Neuronal stem cell (in vitro differentiated cells): ENCODE results near the gene TSR3.

Experiments
- DNase-seq: peaks from one replicate; pipeline ENCODE4 v3.0.0-alpha.2; 2013; ENCODE audit warnings: low spot score
- H2AFZ ChIP-seq: one replicate; pipeline ENCODE4 v1.6.1; 2013; ENCODE audit warnings: mild to moderate bottlenecking, low read length, inconsistent platforms
- H2AK5ac ChIP-seq: 2 replicates; pipeline ENCODE4 v1.6.1; 2013; ENCODE audit warnings: low read depth, mild to moderate bottlenecking, inconsistent platforms, low read length, moderate library complexity, mixed read lengths
- H2BK120ac ChIP-seq: 2 replicates; pipeline ENCODE4 v1.6.1; 2013; ENCODE audit warnings: low read depth, mild to moderate bottlenecking, inconsistent platforms, low read length, moderate library complexity, mixed read lengths
- H2BK12ac ChIP-seq: one replicate; pipeline ENCODE4 v1.6.1; 2013; ENCODE audit warnings: low read length, inconsistent platforms
- H2BK15ac ChIP-seq: 2 replicates; pipeline ENCODE4 v1.6.1; 2013; ENCODE audit warnings: mild to moderate bottlenecking, low read length, inconsistent platforms, mixed read lengths
- H2BK5ac ChIP-seq: one replicate; pipeline ENCODE4 v1.6.1; 2013; ENCODE audit warnings: inconsistent platforms, mild to moderate bottlenecking, low read length, moderate library complexity
- H3K14ac ChIP-seq: one replicate; pipeline ENCODE4 v1.6.1; 2013; ENCODE audit warnings: low read length, inconsistent platforms
- H3K18ac ChIP-seq: 2 replicates; pipeline ENCODE4 v1.6.1; 2013; ENCODE audit warnings: low read length, inconsistent platforms
- H3K23ac ChIP-seq: 2 replicates; pipeline ENCODE4 v1.6.1; 2013; ENCODE audit warnings: low read depth, mild to moderate bottlenecking, mixed read lengths, low read length, inconsistent platforms; ENCODE audit not compliant: poor library complexity
- H3K27ac ChIP-seq: replicated peaks from 3 replicates; pipeline ENCODE4 v1.5.1; 2013; ENCODE audit warnings: low read length, inconsistent platforms
- H3K27me3 ChIP-seq, 3 experiments: 2 replicates each; pipeline ENCODE4 v1.6.1; 2013; ENCODE audit warnings: low read length in 3 of 3, mild to moderate bottlenecking in 2 of 3, inconsistent platforms in 1 of 3, low read depth in 1 of 3, mixed read lengths in 1 of 3, moderate library complexity in 1 of 3; ENCODE audit not compliant: control insufficient read depth in 3 of 3, insufficient read depth in 3 of 3
- H3K36me3 ChIP-seq, 2 donors: replicated peaks in 1 of 2; 2 replicates each; pipeline ENCODE4 v1.6.1; 2013; ENCODE audit warnings: low read length in 2 of 2; ENCODE audit not compliant: control insufficient read depth in 2 of 2, insufficient read depth in 2 of 2
- H3K4ac ChIP-seq: 2 replicates; pipeline ENCODE4 v1.6.1; 2013; ENCODE audit warnings: inconsistent platforms, mild to moderate bottlenecking, low read length, moderate library complexity
- H3K4me1 ChIP-seq, 2 donors: 1 replicate in 1 of 2; 2 replicates in 1 of 2; pipeline ENCODE4 v1.6.1; 2013; ENCODE audit warnings: low read length in 2 of 2, low read depth in 1 of 2; ENCODE audit not compliant: control insufficient read depth in 2 of 2, insufficient read depth in 1 of 2
- H3K4me2 ChIP-seq: one replicate; pipeline ENCODE4 v1.6.1; 2013; ENCODE audit warnings: mild to moderate bottlenecking, low read length, inconsistent platforms; ENCODE audit not compliant: insufficient read depth, poor library complexity, severe bottlenecking
- H3K4me3 ChIP-seq, 2 donors: 2 replicates each; pipeline ENCODE4 v1.5.1; 2013; ENCODE audit warnings: low read length in 2 of 2, mild to moderate bottlenecking in 2 of 2, inconsistent platforms in 1 of 2, moderate library complexity in 1 of 2
- H3K79me1 ChIP-seq: one replicate; pipeline ENCODE4 v1.6.1; 2013; ENCODE audit warnings: low read depth, mild to moderate bottlenecking, inconsistent platforms, low read length, moderate library complexity
- H3K9ac ChIP-seq: one replicate; pipeline ENCODE4 v1.6.1; 2013; ENCODE audit warnings: mild to moderate bottlenecking, low read depth, low read length, inconsistent platforms; ENCODE audit not compliant: poor library complexity
- H3K9me3 ChIP-seq, 2 donors: replicated peaks in 1 of 2; 2 replicates each; pipeline versions ENCODE3 to v1.6.1; 2013; ENCODE audit warnings: low read length in 2 of 2, mild to moderate bottlenecking in 2 of 2, inconsistent platforms in 1 of 2, low read depth in 1 of 2, mixed read lengths in 1 of 2, moderate library complexity in 1 of 2; ENCODE audit not compliant: control insufficient read depth in 2 of 2, insufficient read depth in 1 of 2
- H4K8ac ChIP-seq: one replicate; pipeline ENCODE4 v1.6.1; 2013; ENCODE audit warnings: low read depth, mild to moderate bottlenecking, inconsistent platforms, low read length, moderate library complexity
- H4K91ac ChIP-seq: one replicate; pipeline ENCODE4 v1.6.1; 2013; ENCODE audit warnings: low read length, low read depth, mild to moderate bottlenecking, inconsistent platforms; ENCODE audit not compliant: poor library complexity
- WGBS, 2 donors: extraction: QIAGEN DNeasy Blood & Tissue Kit; methylation state at CpG; one replicate each; pipeline ENCODE4 v1.1.7; 2013; ENCODE audit warnings: missing lambda C conversion rate in 2 of 2, mixed read lengths in 1 of 2; ENCODE audit not compliant: insufficient read length in 2 of 2, insufficient replicate concordance in 1 of 2; ENCODE audit errors: extremely low coverage in 2 of 2; 5-methylcytosine and 5-hydroxymethylcytosine counted together

TSR3 gene

GRCh38 chr16:1345651-1346421 is 5.8 kb downstream of the TSR3 start:
- Histone ChIP-seq H4K8ac (no peak overlapping the region), H2BK120ac (no peak overlapping the region), H3K36me3 (peaks cover 16 to 69% of the 10 kb centered on the region in 2 donors), H3K4me1 (peaks cover 4 to 11% of the 10 kb centered on the region in 2 donors), H3K79me1 (peaks cover 7% of the 10 kb centered on the region), H3K4me3 (peak overlapping the region in 1 of 2 donors; percentile 14), H2AK5ac (no peak overlapping the region), H3K14ac (no peak overlapping the region), H2BK15ac (peak overlapping the region; percentile 94), H2BK12ac (peak overlapping the region; percentile 84), H3K23ac (peak overlapping the region; percentile 17), H4K91ac (no peak overlapping the region), H2BK5ac (peak overlapping the region; percentile 53), H3K27me3 (peaks cover 0 to 14% (median 0%) of the 10 kb centered on the region in 3 experiments), H3K4me2 (no peak overlapping the region), H3K18ac (no peak overlapping the region), H3K4ac (peak overlapping the region; percentile 23), H3K9me3 (no peaks in the 10 kb centered on the region), H3K27ac (no peak overlapping the region), H3K9ac (peak overlapping the region; percentile 44), H2AFZ (no peak overlapping the region)
- WGBS, 2 donors: no CpG with 5 or more reads among the region's 31 CpGs
- no peak for DNase-seq

- H3K9ac ChIP-seq: no peak overlapping the region
- H2AK5ac ChIP-seq: no peak overlapping the region
- peaks cover 0 to 14% (median 0%) of the 10 kb centered on the region in 3 experiments for H3K27me3 ChIP-seq
- H3K4me2 ChIP-seq: no peak overlapping the region
- no peak overlapping the region for H2AFZ ChIP-seq
- WGBS, 2 donors: no CpG with 5 or more reads among the region's 11 CpGs
- H4K8ac ChIP-seq: no peak overlapping the region
- peak overlapping the region; percentile 73 for H2BK12ac ChIP-seq
- no peak overlapping the region for H4K91ac ChIP-seq
- H3K14ac ChIP-seq: no peak overlapping the region
- H3K4me3 ChIP-seq: no peak overlapping the region
- peaks cover 0 to 11% of the 10 kb centered on the region in 2 donors for H3K4me1 ChIP-seq
- no peak overlapping the region for H3K23ac ChIP-seq
- DNase-seq: no peak
- no peak overlapping the region for H3K27ac ChIP-seq
- H2BK5ac ChIP-seq: peak overlapping the region; percentile 5
- no peak overlapping the region for H3K4ac ChIP-seq
- peaks cover 11 to 71% of the 10 kb centered on the region in 2 donors for H3K36me3 ChIP-seq
- H2BK120ac ChIP-seq: no peak overlapping the region
- H2BK15ac ChIP-seq: peak overlapping the region; percentile 8
- peaks cover 5% of the 10 kb centered on the region for H3K79me1 ChIP-seq
- H3K9me3 ChIP-seq: no peaks in the 10 kb centered on the region
- no peak overlapping the region for H3K18ac ChIP-seq
These were observed 6.6 kb downstream of the TSR3 start for GRCh38 chr16:1345087-1345486.

- peak overlapping the region; percentile 5 for H2BK5ac ChIP-seq
- no peak overlapping the region for H4K8ac ChIP-seq
- H3K23ac ChIP-seq: no peak overlapping the region
- no peak overlapping the region for H2BK12ac ChIP-seq
- H3K18ac ChIP-seq: no peak overlapping the region
- H3K9ac ChIP-seq: peak overlapping the region; percentile 25
- no peak overlapping the region for H2BK120ac ChIP-seq
- H3K4ac ChIP-seq: no peak overlapping the region
- H3K9me3 ChIP-seq: no peaks in the 10 kb centered on the region
- peak overlapping the region; percentile 85 for H2AK5ac ChIP-seq
- H3K14ac ChIP-seq: no peak overlapping the region
- H3K27me3 ChIP-seq: peaks cover 0 to 14% (median 0%) of the 10 kb centered on the region in 3 experiments
- peaks cover 0 to 11% of the 10 kb centered on the region in 2 donors for H3K4me1 ChIP-seq
- peak overlapping the region; percentile 8 for H2BK15ac ChIP-seq
- no CpG with 5 or more reads among the region's 14 CpGs for WGBS, 2 donors
- peaks cover 5% of the 10 kb centered on the region for H3K79me1 ChIP-seq
- DNase-seq: no peak
- no peak overlapping the region for H3K4me2 ChIP-seq
- no peak overlapping the region for H2AFZ ChIP-seq
- H3K27ac ChIP-seq: no peak overlapping the region
- peak overlapping the region in 1 of 2 donors; percentile 58 for H3K4me3 ChIP-seq
- H4K91ac ChIP-seq: no peak overlapping the region
- H3K36me3 ChIP-seq: peaks cover 6 to 66% of the 10 kb centered on the region in 2 donors
These were observed 7.2 kb downstream of the TSR3 start for GRCh38 chr16:1344499-1344898.
